Stimulated activated CD4-positive, alpha-beta T cell treated with anti-CD3 and anti-CD28 coated beads, TNF-alpha, amount 100 ng/mL, for 4 hours (primary cell): ENCODE measurements around the gene FARS2.
"Not testable (repeated sequence)": the region's sequence is repeated elsewhere in the genome, so short reads cannot be mapped to it uniquely, and the experiment has no call there.

Experiments
- DNase-seq, 3 experiments: peaks; one replicate each; pipeline ENCODE4 v3.0.0-alpha.2; 2020; ENCODE audit warnings: low read depth in 3 of 3

Gene FARS2

GRCh38 chr6:5786969-5787720, 525.8 kb downstream of the FARS2 start:
- no peak for DNase-seq

DNA sequence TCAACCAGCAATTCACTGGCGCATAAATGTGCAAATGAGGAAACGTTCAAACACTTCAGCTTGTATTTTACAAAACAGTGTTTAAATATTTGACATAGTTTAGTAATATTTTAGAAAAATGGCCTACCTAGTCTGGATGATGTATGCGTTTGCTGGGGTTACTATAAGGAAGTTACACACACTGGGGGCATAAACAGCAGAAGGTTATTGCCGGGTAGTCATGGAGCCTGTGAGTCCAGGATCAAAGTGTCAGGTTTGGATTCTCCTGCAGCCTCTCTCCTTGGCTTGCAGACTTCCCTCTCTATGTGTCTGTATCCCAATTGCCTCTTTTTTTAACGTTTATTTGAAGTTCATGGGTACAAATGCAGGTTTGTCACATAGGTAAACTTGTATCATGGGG, 528.1 kb downstream of the FARS2 start:
- DNase-seq, result not testable (repeated sequence)

DNA sequence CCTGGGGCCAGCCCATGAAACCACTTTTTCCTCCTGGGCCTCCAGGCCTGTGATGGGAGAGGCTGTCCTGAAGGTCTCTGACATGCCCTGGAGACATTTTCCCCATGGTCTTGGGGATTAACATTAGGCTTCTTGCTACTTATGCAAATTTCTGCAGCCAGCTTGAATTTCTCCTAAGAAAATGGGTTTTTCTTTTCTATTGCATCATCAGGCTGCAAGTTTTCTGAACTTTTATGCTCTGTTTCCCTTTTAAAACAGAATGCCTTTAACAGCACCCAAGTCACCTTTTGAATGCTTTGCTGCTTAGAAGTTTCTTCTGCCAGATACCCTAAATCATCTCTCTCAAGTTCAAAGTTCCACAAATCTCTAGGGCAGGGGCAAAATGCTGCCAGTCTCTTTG, 535.2 kb downstream of the FARS2 start:
- DNase-seq, result not testable (repeated sequence)

DNA sequence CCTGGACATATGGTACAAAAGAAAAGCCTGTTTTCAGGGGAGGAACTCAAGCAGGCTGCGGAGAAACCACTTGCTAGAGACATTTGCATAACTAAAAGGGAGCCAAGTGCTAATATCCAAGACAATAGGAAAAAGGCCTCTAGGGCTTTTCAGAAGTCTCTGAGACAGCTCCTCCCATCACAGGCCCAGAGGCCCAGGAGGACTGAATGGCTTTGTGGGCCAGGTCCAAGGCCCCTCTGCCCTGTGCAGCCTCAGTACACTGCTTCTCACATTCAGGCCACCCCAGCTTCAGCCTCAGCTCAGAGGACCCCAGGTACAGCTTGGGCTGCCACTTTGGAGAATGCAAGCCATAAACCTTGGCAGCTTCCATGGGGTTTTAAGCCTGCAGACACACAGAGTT, 545.1 kb downstream of the FARS2 start:
- not testable (repeated sequence) for DNase-seq

DNA sequence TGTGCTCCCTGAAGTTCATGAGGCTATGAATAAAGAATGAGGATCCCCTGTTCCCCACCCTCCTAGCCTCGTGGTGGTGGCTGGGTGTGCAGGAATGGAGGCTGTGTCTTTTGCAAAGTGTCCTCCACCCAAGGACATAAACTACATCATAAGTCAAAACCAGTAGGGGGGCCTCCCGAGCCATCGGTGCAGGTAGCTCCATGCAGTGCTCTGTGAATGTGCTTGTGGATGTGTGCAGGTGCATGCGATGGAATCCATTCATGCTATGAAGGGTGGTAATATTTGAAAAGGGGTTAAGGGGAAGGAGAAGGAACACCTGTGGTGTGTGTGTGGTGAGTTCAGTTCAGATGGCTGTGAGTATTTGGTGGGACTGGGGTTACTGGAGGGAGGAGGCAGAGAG, 548.1 kb downstream of the FARS2 start:
- no peak for DNase-seq

GRCh38 chr6:5811997-5812396, 550.7 kb downstream of the FARS2 start:
- no peak for DNase-seq

DNA sequence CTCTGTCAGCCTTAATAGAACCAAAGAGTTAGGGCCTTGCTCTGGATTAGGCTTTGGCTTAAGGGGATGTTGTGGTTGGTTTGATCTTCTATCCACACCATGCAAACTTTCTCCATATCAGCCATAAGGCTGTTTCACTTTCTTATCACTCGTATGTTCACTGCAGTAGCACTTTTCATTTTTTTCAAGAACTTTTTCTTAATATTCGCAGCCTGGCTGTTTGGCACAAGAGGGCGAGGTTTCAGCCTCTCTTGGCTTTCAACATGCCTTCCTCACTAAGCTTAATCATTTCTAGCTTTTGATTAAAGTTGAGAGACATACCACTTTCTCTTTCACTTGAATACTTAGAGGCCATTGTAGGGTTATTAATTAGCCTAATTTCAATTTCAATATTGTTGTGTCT, 552.3 kb downstream of the FARS2 start:
- DNase-seq, result no peak

GRCh38 chr6:5814116-5814515, 552.8 kb downstream of the FARS2 start:
- DNase-seq, result no peak

DNA sequence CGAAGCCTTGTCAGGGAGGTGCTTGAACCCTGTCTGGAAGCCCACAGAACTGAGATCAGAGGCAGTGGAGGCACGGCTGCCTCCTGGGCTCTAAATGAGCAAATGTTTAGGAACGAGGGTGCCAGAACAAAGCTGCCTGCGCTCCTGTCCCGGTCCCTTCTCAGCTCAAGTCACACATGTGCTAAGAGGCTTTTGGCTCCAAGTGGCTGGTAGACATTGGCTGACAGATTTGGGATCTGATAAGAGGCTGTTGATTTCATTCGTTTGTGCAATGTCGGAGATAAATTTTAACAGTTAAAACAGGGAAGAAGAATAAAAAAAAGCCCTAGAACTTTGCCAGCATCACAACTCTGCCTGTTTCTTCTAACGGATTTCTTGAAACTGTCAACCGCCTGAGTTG, 553.6 kb downstream of the FARS2 start:
- DNase-seq, result no peak

DNA sequence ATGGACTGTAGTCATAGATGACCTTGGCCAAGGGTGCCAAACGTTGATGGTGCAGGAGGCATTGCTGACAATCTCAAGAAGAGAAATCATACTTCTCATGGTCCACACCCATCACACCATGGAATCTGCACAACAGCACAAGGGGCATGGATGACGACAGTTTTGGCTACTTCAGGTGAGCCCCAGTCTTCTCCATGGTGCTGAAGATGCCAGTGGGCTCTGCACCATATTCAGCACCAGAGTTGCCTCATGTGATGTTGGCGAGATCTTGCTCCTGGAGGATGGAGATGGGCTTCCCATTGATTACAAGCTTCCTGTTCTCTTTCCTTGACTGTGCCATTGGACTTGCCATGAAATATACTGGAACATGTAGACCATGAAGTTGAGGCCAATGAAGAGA, 556.6 kb downstream of the FARS2 start:
- no peak for DNase-seq

GRCh38 chr6:5818959-5819358, 557.6 kb downstream of the FARS2 start:
- DNase-seq, result no peak
